Right forelimb (tissue), 1 donor: ENCODE results near the gene KIFC1.

Experiments
- DNase-seq: peaks from one replicate; pipeline ENCODE4 v3.0.0-alpha.2; 2018

Gene KIFC1

DNA sequence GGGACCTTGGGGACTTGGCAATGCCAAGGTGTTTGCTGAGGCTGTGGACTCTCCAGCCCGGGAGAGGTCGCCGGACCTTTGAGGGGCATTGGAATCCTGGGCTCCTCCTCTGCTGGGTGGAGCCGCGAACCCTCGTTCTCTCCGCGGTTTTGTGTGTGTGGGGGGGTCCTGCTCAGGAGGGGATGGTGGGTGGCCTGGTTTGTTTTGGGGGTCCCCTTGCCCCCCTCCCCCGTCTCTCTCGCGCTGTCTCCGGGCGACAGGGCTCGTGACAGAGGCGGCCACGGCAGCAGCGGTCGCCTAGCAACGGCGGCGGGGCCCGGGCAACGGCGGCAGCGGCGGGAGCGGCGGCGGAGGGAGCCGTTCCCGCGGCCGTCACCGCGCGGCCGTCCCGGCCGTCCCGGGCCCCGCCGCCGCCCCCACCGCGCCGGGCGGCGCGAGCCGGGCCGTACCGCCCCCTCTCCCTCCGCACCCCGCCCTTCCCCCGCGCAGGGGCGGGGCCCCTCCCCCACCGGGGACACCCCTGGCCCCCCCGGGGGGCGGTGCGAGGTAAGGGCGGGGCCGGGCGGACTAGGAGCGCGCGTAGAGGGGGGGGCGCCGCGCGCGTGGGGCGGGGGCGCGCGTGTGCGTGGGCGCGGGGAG, 36.1 kb downstream of the KIFC1 start:
- DNase-seq, result no peak

DNA sequence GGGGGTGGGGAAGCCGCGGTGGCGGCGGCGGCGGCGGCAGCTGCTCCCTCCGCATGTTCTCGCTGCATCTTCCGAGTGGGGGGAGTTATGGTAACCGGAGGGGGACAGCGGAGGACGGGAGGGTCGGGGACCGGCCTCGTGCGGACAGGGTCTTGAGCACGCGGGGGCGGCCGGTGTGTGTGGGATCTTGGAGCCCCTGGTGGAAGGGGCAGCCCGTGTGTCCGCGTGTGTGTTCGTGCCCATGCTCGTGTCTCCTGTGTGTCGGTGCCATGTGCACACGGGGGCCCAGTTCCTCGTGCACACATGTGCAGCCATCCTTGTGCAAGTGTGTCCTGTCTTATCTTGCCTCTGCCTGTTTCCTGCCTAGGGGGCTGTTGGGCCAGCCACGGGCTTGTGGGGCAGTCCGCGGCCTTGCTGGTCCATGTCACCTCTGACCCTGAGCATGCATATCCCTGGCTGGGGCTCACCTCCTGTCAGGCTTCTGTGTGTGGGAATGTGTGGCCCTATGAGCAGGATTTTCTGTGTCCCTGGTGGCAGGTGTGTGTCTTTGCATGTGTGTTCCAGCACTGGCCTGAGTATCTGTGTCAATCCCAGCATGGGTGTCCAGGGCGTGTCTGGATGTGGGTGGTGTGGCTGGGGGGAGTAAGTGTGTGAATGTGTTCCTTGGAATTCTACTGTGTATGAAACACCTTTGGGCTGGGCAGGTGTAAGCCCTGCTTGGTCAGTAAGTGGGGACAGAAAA, 36.8 kb downstream of the KIFC1 start:
- peak; percentile 65 for DNase-seq

DNA sequence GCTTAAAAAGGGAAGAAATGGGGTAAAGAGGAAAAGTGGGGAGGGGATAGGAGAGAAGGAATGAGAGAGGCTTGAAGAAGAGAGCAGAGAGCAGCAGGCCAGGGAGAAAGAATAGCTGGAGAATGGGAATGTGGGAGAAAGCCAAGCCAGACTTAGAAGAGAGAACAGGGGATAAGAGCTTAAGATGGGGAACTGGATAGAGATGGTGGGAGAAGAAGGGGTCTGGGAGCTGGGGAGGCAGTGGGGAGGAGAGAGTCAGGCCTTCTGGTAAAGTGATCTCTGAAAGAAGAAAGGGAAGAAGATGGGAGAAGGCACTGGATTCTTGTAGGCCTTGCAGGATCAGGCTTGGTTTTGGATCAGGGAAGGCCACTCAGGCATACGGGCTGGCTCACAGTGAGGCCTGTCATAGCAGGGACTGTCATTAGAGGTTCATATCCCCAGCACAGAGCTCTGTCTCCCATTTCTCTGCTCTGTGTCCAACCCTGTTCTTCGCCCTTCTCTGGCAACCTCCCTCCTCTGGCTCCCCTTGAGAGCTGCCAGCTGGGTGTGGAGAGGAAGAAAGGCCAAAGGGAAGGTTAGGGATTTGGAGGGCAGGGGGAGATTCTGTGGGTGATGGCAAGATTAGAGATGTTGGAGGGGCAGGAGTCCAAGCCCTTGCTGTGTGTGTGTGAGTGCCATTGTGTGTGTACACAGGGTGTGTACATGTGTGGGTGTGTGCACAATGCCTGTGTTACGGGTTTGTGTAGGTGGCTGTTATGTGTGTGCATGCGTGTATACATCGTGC, 37.5 kb downstream of the KIFC1 start:
- no peak for DNase-seq

- DNase-seq, result no peak
These were observed 38.1 kb downstream of the KIFC1 start for GRCh38 chr6:33429750-33430052.

DNA sequence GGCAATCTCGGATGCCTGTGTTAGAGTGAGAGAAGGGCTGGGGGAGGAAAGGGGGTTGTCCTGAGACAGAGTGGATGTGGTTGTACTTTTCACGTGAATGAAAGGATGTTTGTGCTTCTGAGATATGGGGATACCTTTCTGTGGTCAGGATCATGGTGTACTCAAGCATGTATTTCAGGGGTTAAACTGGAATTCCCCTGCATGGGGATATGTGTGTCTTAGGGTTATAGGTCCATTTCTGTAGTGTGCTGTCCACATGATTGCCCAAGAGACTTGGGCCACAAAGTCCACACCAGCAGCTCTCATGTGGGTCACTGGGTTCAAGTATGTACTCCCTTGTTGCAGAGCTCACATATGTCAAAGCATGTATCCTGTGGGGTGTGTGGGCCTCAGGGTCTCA, 38.7 kb downstream of the KIFC1 start:
- no peak for DNase-seq

DNA sequence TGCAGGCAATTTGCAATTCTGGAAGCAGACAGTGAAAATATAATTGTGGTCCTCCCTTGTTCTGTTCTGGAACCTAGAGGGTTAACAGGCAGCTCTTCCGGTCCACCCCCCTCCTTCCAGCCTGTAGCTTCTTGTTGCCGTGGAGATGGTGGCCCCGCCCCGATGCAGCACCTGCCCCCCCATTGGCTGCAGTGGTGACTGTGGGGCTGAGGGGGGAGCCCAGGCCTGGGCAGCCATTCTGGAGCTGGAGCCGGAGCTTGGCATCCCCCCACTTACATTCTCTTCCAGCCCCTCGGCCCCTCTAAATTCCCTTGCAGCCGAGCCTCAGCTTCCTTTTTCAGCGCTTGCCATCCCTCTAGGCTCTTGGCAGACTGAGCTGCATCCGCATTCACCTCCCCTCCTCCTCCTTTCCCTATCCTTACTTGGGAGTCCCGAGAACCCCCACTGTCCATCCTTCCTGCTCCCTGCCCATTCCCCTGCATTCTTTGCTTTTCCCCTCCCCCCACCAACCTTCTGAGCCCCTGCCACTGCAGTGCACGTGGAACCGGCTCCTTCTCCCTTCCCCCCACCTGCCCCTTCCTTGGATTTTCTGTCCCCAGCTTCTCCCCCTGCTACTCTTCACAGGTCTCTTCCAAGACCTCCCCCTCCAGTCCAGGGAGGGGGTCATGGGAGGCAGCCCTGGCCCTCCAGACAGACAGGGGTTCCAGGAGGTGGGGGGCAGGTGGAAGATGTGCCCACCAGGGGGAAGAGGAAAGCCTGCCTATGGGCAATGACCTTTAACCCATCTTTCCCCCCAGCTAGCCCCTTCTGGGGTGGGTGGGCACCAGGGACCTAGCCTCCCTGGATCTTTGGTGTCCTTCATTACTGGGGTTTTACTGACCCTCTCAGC, 39.6 kb downstream of the KIFC1 start:
- DNase-seq, result peak; percentile 81

- no peak for DNase-seq
These were observed 40.4 kb downstream of the KIFC1 start for GRCh38 chr6:33431880-33432541.

- DNase-seq, result no peak
These were observed 40.9 kb downstream of the KIFC1 start for GRCh38 chr6:33432546-33432945.

GRCh38 chr6:33433001-33433543, 41.4 kb downstream of the KIFC1 start:
- DNase-seq, result no peak

DNA sequence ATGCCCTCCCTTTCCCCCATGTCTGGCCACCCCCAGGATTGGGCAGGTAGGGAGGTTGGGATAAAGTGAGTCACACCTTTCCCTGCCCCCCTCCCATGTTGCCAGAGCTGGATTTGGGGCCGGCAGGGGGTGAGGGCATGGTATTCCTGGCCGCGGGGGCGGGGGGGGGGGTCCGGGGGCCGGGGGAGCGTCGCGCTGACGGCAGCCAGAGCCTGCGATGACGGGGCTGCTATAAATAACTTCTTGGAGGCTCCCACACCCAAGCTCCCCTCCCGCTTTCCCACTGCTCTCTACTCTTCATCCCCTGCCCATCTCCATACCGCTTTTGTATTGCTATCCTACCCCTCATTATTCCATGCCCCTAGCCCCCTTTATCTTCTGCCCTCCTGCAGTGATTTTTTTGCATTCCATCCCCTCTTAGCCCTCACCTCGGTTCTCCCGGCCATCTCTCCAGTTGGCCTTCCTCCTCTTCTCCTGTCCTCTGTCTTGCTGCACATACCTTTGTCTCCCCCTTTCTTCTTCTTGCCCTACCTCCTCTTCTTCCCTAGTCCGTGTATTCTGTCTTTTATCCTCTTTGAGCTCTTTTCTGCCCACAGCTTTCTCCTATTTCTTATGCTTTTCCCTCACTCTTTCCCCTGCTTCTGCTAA, 42.0 kb downstream of the KIFC1 start:
- no peak for DNase-seq

- no peak for DNase-seq
These were observed 43.3 kb downstream of the KIFC1 start for GRCh38 chr6:33434961-33435360.

GRCh38 chr6:33437666-33438065, 46.0 kb downstream of the KIFC1 start:
- DNase-seq, result no peak

DNA sequence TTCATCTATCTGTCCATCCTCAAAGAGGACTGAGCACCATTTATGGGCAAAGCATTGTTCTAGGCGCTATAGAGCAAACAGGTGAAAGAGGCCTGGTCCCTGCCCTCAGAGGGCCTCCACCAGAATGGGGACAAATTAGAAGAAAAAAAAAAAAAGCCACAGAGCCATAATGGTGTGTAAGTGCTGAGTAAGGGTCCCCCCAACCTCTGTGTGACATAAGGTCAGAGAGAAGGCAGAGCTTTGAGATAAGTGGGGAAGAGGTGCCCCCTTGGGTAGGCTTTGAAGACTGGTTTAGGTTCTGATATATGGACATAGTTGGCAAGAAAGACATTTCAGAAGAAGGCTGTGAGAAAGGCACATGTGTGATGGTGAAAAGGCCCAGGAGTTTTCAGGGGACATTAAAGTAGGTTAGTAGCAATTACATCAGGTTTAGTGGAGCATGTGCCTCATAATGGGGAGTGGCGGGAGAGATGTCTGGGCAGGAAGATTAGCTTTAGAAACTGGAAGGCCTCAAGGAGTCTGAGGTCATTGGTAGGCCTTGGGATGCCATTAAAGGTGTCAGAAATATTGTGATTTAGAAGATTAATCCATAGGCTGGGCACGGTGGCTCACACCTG, 47.5 kb downstream of the KIFC1 start:
- DNase-seq, result no peak

- DNase-seq, result no peak
These were observed 48.5 kb downstream of the KIFC1 start for GRCh38 chr6:33439956-33440648.

DNA sequence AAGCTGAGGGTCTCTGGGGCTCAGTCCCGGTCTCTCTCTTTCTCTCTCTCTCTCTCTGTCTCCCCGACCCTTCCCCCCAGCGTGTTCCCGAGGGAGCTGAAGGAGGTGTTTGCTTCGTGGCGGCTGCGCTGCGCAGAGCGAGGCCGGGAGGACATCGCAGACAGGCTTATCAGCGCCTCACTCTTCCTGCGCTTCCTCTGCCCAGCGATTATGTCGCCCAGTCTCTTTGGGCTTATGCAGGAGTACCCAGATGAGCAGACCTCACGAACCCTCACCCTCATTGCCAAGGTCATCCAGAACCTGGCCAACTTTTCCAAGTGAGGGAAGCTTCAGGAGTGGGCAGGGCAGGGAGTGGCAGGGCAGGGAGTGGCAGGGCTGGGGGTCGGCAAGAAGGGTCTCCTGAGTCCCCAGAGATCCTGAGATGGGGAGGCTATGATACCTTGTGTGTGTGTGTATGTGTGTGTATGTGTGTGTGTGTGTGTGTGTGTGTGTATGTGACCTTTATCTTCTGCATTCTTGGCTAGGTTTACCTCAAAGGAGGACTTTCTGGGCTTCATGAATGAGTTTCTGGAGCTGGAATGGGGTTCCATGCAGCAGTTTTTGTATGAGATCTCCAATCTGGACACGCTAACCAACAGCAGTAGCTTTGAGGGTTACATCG, 49.2 kb downstream of the KIFC1 start:
- no peak for DNase-seq

GRCh38 chr6:33441457-33441856, 49.8 kb downstream of the KIFC1 start:
- DNase-seq, result no peak

DNA sequence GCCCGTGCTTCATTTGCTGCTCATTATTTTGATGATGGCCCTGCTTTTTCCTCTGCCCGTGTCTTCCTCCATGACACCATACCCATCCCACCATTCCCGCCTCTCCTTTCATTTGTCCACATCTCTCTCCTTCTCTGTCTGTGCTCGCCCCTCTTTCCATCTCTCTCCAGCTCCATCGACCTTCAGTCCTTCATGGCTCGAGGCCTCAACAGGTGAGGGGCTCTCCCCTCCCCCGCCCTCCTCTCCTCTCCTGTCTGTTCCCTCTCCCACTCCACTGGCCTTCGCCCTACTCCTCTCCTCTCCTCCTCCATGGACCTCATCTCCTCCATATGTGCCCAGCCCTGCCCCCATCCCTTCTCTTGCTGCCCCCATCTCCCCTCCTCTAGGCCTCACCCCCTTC, 50.7 kb downstream of the KIFC1 start:
- no peak for DNase-seq

- no peak for DNase-seq
These were observed 51.4 kb downstream of the KIFC1 start for GRCh38 chr6:33443025-33443424.

- DNase-seq, result no peak
These were observed 52.2 kb downstream of the KIFC1 start for GRCh38 chr6:33443619-33444504.
